ENCODE measurements around the gene LDHAL6A. TPM values are rescaled to one million over a fixed set of nuclear protein-coding genes. Genes with fewer than 3 reads are reported as not detected.

The LDHAL6A gene
- total RNA-seq, 1 donor from 2014 or later = not detected

DNA sequence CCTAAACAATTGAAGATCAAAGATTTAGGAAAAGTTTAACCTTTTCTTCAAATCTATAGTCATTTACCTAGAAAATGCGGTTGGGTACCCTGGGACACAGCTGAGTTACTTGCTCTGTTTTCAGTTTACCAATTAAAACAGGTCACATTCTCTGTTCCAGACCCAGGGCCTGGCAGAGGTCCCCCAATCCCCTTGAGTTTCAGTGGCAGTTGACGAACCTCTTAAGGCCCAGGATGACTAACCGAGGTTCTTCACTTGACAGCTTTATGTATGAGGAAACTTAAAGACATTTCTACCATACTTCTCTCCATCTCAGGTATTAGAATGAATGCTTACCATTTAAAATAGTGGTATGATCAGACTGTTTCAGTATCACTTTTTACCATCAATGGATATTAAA lies 16.3 kb downstream of the LDHAL6A start:
- no peaks in the 10 kb centered on the region for H3K9me3 ChIP-seq
- ATAC-seq = no peak
- no peak for DNase-seq
- H3K27me3 ChIP-seq = no peaks in the 10 kb centered on the region
- H3K27ac ChIP-seq = no peak overlapping the region
- H3K4me3 ChIP-seq = no peak overlapping the region
- H3K36me3 ChIP-seq = peaks cover 20% of the 10 kb centered on the region
- H3K4me1 ChIP-seq = peaks cover 13% of the 10 kb centered on the region
- intact Hi-C loops (cut with DNase I) = no loop called here
- TF ChIP-seq, protein P1, sequence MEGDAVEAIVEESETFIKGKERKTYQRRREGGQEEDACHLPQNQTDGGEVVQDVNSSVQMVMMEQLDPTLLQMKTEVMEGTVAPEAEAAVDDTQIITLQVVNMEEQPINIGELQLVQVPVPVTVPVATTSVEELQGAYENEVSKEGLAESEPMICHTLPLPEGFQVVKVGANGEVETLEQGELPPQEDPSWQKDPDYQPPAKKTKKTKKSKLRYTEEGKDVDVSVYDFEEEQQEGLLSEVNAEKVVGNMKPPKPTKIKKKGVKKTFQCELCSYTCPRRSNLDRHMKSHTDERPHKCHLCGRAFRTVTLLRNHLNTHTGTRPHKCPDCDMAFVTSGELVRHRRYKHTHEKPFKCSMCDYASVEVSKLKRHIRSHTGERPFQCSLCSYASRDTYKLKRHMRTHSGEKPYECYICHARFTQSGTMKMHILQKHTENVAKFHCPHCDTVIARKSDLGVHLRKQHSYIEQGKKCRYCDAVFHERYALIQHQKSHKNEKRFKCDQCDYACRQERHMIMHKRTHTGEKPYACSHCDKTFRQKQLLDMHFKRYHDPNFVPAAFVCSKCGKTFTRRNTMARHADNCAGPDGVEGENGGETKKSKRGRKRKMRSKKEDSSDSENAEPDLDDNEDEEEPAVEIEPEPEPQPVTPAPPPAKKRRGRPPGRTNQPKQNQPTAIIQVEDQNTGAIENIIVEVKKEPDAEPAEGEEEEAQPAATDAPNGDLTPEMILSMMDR (IDR thresholded peaks at IDR 0.05) = no peak

DNA sequence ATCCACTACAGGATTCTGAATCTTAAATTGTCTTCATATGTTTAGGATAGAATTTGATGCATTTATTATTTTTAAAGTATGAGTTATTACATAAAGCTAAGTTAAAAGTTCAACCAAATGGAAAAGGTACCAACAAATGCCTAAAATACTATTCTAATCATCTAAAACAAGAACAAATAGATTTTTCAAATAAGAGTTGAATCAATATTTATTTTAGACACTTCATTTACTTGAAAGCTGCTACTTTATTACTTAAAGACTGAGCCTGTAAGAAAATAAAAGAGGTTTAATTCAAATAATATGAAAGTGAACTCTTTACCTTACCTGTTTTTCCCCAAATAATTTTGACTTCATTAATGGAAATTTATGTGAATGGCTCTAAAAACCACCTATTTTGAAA lies 16.9 kb downstream of the LDHAL6A start:
- intact Hi-C loops (cut with DNase I) = no loop called here
- Histone ChIP-seq H3K27ac (no peak overlapping the region), H3K4me1 (peaks cover 13% of the 10 kb centered on the region), H3K27me3 (no peaks in the 10 kb centered on the region), H3K9me3 (no peaks in the 10 kb centered on the region), H3K4me3 (no peak overlapping the region), H3K36me3 (peaks cover 25% of the 10 kb centered on the region)
- TF ChIP-seq, protein P1 (IDR thresholded peaks at IDR 0.05) = no peak
- no peak for ATAC-seq
- no peak for DNase-seq

DNA sequence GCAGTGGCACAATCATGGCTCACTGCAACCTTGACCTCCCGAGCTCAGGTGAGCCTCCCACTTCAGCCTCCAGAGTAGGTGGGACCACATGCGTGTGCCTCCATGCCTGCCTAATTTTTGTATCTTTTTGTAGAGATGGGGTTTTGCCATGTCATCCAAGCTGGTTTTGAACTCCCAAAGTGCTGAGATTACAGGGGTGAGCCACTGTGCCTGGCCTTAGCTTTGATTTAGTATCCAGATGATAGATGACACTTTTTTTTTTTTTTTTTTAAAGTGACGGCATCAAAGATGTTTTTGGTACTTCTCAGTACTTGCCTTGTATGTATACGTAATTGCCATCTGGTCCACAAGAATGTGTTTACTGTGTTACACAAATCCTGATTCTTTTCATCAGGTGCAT lies 23.4 kb downstream of the LDHAL6A start:
- H3K4me3 ChIP-seq = no peak overlapping the region
- TF ChIP-seq, protein P1 (IDR thresholded peaks at IDR 0.05) = no peak
- no peak for DNase-seq
- no peak for ATAC-seq
- H3K36me3 ChIP-seq = peaks cover 89% of the 10 kb centered on the region
- no peaks in the 10 kb centered on the region for H3K9me3 ChIP-seq
- H3K4me1 ChIP-seq = no peaks in the 10 kb centered on the region
- no peaks in the 10 kb centered on the region for H3K27me3 ChIP-seq
- intact Hi-C loops (cut with DNase I) = no loop called here
- no peak overlapping the region for H3K27ac ChIP-seq

DNA sequence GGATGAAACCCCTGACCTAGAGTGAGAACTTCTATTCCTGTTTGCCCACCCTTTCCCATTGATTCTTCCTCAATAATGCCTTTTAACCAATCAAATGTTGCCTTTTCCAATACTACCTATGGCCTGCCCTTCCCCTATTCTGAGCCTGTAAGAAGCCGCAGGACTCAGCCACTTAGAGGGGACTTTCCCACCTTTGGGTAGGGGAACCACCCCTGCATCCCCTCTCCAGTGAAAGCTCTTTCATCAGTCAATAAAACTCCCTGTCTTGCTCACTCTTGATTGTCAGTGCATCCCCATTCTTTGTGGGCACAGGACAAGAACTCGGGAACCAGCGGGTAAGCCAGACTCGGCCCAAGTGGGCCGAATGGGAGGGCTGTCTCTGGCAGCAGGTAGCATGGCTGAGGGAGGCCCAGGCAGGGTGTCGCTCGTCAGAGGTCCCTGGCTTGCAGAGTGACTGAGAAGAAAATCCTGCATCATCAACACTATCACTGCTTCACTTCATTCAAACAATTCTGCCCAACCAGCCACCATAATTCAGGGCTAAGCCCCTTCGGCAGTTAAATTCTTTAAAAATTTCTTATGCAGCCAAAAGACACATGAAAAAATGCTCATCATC lies 30.4 kb downstream of the LDHAL6A start:
- Histone ChIP-seq H3K4me3 (no peak overlapping the region), H3K27me3 (no peaks in the 10 kb centered on the region), H3K9me3 (no peaks in the 10 kb centered on the region), H3K36me3 (peaks cover 66% of the 10 kb centered on the region), H3K27ac (no peak overlapping the region), H3K4me1 (peaks cover 6% of the 10 kb centered on the region)
- DNase-seq = no peak
- intact Hi-C loops (cut with DNase I) = no loop called here
- ATAC-seq = no peak
- TF ChIP-seq, protein P1 (IDR thresholded peaks at IDR 0.05) = no peak

DNA sequence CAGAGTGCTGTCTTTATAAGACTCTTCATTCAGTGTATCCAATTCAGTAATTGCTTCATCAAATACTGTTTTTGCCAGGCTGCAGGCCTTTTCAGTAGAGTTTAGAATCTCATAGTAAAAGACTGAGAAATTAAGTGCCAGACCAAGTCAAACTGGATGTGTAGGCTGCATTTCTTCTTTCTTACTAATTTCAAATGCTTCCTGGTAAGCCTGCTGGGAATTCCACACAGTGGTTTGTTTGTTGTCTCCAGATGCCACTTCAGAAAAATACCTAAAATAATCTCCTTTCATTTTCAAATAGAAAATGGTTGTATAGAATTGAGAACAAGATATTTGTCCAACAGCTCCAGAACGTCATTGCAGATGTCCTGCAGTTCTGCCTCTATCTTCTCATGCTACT lies 34.7 kb downstream of the LDHAL6A start:
- ATAC-seq = peak; percentile 36
- Histone ChIP-seq H3K36me3 (peaks cover 37% of the 10 kb centered on the region), H3K27ac (no peak overlapping the region)

More for the DNA sequence above, 34.7 kb downstream of the LDHAL6A start:
- intact Hi-C loops (cut with DNase I) = no loop called here
- no peaks in the 10 kb centered on the region for H3K9me3 ChIP-seq
- no peaks in the 10 kb centered on the region for H3K27me3 ChIP-seq
- H3K4me3 ChIP-seq = no peak overlapping the region
- H3K4me1 ChIP-seq = peaks cover 9% of the 10 kb centered on the region
- TF ChIP-seq, protein P1 (IDR thresholded peaks at IDR 0.05) = no peak
- no peak for DNase-seq

All from upper lobe of right lung (tissue), 1 donor.